SIG-M5 (cell line): Measurements from ENCODE around the gene SIGLEC1.

Experiments used
- DNase-seq: peaks from one replicate; lab custom pipeline; 2025; lab: John Stamatoyannopoulos, UW

SIGLEC1 gene

GRCh38 chr20:3744806-3745685 is 32.6 kb upstream of the SIGLEC1 start:
- no peak for DNase-seq

GRCh38 chr20:3744037-3744436 is 31.6 kb upstream of the SIGLEC1 start:
- no peak for DNase-seq

DNA sequence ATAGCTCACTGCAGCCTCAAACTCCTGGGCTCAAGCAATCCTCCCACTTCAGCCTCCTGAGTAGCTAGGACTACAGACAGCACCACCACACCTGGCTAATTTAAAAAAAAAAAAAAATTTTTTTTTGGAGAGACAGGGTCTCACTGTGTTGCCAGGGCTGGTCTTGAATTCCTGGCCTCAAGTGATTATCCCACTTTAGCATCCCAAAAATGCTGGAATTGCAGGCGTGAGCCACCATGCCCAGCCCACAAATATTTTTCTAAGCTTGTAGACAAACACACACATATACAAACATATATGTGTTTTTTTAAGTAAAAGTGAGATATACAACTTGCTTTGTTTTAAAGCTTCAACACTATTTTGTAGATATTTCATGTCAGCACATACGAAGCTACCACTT is 30.9 kb upstream of the SIGLEC1 start:
- no peak for DNase-seq

- no peak for DNase-seq
These were observed 29.5 kb upstream of the SIGLEC1 start for GRCh38 chr20:3741836-3742458.

DNA sequence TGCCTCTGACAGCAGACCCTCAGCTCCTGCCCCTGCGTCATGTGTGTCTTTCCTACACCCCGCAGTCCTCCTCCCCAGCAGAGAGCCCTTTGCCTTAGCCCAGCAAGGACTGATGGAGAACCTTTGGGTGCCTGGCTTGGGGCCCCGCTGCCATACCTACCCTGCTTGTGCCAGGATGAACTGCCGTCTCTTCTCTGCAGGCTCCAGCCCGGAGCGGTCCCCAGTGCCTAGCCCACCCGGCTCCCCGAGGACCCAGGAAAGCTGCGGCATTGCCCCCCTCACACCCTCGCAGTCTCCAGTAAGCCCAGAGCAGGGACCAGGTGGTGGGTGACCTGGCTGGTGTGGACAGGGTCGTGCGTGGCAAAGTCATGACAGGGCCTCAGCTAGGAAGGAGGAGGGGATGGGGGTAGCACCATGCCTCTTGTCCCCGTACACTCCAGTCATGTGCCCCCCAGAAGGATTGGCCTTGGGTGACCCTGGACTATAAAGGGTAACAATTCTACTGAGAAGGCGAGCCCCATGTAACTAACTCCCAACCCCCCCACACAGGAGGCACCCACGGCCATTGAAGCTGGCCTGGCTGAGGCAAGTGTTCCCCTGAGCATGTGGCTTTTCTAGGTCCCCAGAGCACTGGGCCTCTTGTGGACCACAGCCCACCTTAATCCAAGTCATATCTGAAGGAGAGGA is 28.4 kb upstream of the SIGLEC1 start:
- no peak for DNase-seq

DNA sequence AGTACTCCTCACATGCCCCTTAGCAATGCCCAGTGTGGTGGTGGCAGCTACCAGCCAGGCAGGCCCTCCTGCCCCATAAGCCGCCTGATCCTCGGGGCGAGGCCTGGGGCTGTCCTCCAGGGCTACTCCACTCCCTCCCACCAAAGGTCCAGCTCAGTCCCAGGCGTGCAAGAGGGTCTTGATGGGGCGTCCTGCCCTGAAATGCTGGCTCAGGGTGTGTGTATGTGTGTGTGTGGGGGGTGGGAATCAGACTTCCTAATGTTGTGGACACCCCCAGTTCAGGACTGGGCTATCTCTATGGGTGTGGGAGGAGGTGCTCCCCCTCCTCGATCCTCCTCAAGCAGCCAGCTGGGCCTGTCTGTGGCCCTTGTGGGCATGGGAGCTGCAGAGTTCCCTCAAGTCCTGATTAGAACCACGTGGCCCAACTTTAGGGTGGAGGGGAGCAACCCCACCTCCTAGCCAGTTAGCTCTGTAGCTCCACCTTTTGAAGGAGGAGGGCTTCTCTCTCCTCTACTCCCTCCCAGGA is 27.6 kb upstream of the SIGLEC1 start:
- no peak for DNase-seq

- DNase-seq: no peak
These were observed 26.9 kb upstream of the SIGLEC1 start for GRCh38 chr20:3739054-3739925.

GRCh38 chr20:3738111-3739053 is 26.0 kb upstream of the SIGLEC1 start:
- DNase-seq: no peak

GRCh38 chr20:3735768-3736167 is 23.4 kb upstream of the SIGLEC1 start:
- no peak for DNase-seq

GRCh38 chr20:3734111-3734843 is 21.9 kb upstream of the SIGLEC1 start:
- DNase-seq: no peak

- DNase-seq: no peak
These were observed 21.0 kb upstream of the SIGLEC1 start for GRCh38 chr20:3733119-3733995.

GRCh38 chr20:3732327-3733118 is 20.1 kb upstream of the SIGLEC1 start, which contains the start of gene HSPA12B:
Gene HSPA12B, plus strand, starts transcription at chr20:3732685. Its CDS starts 5,990 bp downstream, at chr20:3738675.
- DNase-seq: no peak

DNA sequence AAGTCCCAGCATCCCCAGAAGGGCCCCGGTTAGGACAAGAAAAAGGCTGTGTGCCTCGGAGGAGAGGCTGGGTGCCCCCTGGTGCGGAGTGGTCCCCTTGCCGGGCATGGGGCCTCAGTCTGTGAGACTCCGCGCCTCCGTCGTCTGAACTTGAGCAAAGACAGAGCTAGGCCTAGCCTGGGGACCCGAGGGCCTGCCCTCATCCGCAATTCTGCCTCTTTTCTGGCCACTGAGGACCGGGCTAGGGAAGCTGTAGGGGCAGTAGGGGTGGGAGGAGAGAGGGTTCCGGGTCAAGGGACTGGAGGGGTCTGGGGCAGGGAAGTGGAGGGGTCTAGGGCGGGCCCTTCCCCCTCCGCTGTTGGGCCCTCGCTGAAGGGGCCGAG is 19.5 kb upstream of the SIGLEC1 start:
- no peak for DNase-seq

GRCh38 chr20:3730803-3731672 is 18.6 kb upstream of the SIGLEC1 start:
- DNase-seq: no peak

DNA sequence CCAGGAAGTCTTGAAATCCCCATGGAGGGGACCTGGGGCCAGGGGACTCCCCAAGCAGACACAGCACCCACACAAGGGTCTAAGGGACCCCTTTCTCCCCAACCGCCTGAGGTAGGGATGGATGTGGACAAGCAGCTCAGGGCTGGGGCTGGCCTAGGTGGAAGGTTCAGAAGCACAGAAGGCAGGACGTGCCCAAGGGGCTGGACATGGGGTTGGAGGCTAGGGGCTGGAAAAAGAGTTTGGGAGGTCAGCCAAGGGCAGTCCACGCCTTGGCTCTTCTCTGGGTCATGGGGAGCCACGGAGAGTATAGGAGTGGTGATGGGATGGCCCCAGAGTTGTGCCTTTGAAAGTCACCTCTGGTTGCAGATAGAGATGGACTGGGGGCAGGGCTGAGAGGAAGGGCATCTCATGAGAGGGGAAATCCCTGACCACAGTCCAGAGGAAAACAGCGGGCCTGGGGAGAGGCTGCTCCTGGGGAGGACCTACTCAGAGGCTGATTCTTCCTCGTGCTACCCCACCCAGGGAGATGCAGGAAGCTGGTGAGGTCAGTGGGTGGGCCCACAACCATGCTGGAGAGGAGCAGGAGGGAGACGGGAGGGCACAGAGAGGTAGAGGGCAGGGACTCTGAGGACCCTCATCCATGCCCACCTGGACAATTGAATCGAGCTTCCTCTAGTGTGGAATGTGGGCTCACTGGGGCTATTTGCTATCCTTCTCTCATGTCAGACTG is 17.6 kb upstream of the SIGLEC1 start:
- DNase-seq: no peak

GRCh38 chr20:3729378-3729777 is 17.0 kb upstream of the SIGLEC1 start:
- DNase-seq: no peak
